T-cell (primary cell): Measurements from ENCODE around the gene TAMALIN. TPM values are rescaled to one million over a fixed set of nuclear protein-coding genes. Genes with fewer than 3 reads are reported as not detected.
"Not testable (repeated sequence)": the region's sequence is repeated elsewhere in the genome, so short reads cannot be mapped to it uniquely, and the experiment has no call there.

Source experiments
- ATAC-seq, 4 experiments: fragments of 200-7000 bp in 3 of 4; fragments of 150-1000 bp in 1 of 4; cut with Tn5 transposase; replicated peaks in 1 of 4; 1 replicate in 3 of 4; 2 replicates in 1 of 4; pipeline ENCODE4 v1.10.0; 2021; ENCODE audit warnings: moderate library complexity in 3 of 4, mild to moderate bottlenecking in 2 of 4, moderate number of reproducible peaks in 1 of 4
- CTCF ChIA-PET, 2 donors: fragments of 300-600 bp; sonication (Branson Sonifier 250); formaldehyde crosslinking; loops; one replicate each; lab custom pipeline; 2022; ENCODE audit warnings: antibody characterized with exemption in 2 of 2; lab: Charles Lee
- POLR2A ChIA-PET, 2 donors: fragments of 300-600 bp; sonication (Branson Sonifier 250); formaldehyde crosslinking; loops; one replicate each; lab custom pipeline; 2022; ENCODE audit warnings: antibody characterized with exemption in 2 of 2; lab: Charles Lee
- DNase-seq, 35 experiments: peaks; one replicate each; pipeline versions ENCODE4 v3.0.0 to v3.0.0-alpha.2; 2013 to 2023
- H3K27ac ChIP-seq: one replicate; pipeline ENCODE4 v1.5.1; 2013; ENCODE audit warnings: low read length
- H3K27me3 ChIP-seq, 2 experiments: replicated peaks in 1 of 2; 1 replicate in 1 of 2; 2 replicates in 1 of 2; pipeline versions ENCODE4 v1.6.1 to v1.7.0; 2013; ENCODE audit warnings: low read length in 1 of 2, mixed read lengths in 1 of 2; ENCODE audit not compliant: control insufficient read depth in 2 of 2, insufficient read depth in 2 of 2; ENCODE audit errors: extremely low read depth in 1 of 2
- H3K36me3 ChIP-seq, 2 donors: 1 replicate in 1 of 2; 2 replicates in 1 of 2; pipeline versions ENCODE4 v1.6.1 to v1.7.0; 2013; ENCODE audit warnings: low read length in 1 of 2; ENCODE audit not compliant: control insufficient read depth in 2 of 2, insufficient read depth in 1 of 2; ENCODE audit errors: extremely low read depth in 1 of 2
- H3K4me1 ChIP-seq, 2 experiments: 1 replicate in 1 of 2; 2 replicates in 1 of 2; pipeline versions ENCODE4 v1.6.1 to v1.7.0; 2013; ENCODE audit warnings: low read length in 2 of 2, mixed read lengths in 1 of 2; ENCODE audit not compliant: insufficient read depth in 2 of 2, control insufficient read depth in 1 of 2; ENCODE audit errors: extremely low read depth in 1 of 2
- H3K4me3 ChIP-seq, 2 donors: 1 replicate in 1 of 2; 2 replicates in 1 of 2; pipeline versions ENCODE4 v1.5.1 to v1.7.0; 2013; ENCODE audit warnings: mild to moderate bottlenecking in 2 of 2, low read length in 1 of 2, moderate library complexity in 1 of 2; ENCODE audit not compliant: control insufficient read depth in 1 of 2; ENCODE audit errors: extremely low read depth in 1 of 2
- H3K9me3 ChIP-seq: 2 replicates; pipeline ENCODE4 v1.7.0; 2013
- H3K27ac Mint-ChIP-seq, 2 donors: one replicate each; pipeline ENCODE4 v1.8.0; 2020 to 2021; ENCODE audit warnings: mild to moderate bottlenecking in 2 of 2, mixed read lengths in 2 of 2
- H3K27me3 Mint-ChIP-seq, 2 donors: one replicate each; pipeline ENCODE4 v1.8.0; 2021 to 2022; ENCODE audit warnings: mixed read lengths in 2 of 2
- H3K36me3 Mint-ChIP-seq: one replicate; pipeline ENCODE4 v1.8.0; 2021; ENCODE audit warnings: mixed read lengths
- H3K4me1 Mint-ChIP-seq, 3 donors: one replicate each; pipeline ENCODE4 v1.8.0; 2020 to 2022; ENCODE audit warnings: mixed read lengths in 3 of 3, mild to moderate bottlenecking in 1 of 3
- H3K4me3 Mint-ChIP-seq, 3 donors: one replicate each; pipeline ENCODE4 v1.8.0; 2020 to 2022; ENCODE audit warnings: mild to moderate bottlenecking in 3 of 3, mixed read lengths in 3 of 3, moderate library complexity in 3 of 3
- H3K9me3 Mint-ChIP-seq, 3 donors: one replicate each; pipeline ENCODE4 v1.8.0; 2020 to 2022; ENCODE audit warnings: mixed read lengths in 3 of 3
- WGBS: methylation state at CpG from one replicate; pipeline ENCODE4 v1.1.5; 2013; ENCODE audit warnings: missing lambda C conversion rate; ENCODE audit not compliant: insufficient coverage; 5-methylcytosine and 5-hydroxymethylcytosine counted together
- total RNA-seq, 35 experiments: library from RNA in 6 of 35; stranded (reverse) in 6 of 35; fragments of 120-200 nt in 1 of 35; gene quantifications; one replicate each; pipeline versions ENCODE4 v1.2.1 to v1.2.4 and lab custom pipeline; 2013 to 2026

Gene TAMALIN
- total RNA-seq, 5 donors from 2014 or later (not counting 1 experiment from before 2014, with no cell fraction given), result 31.7 to 480 (median 38.4) TPM

- peaks cover 65 to 76% (median 66%) of the 10 kb centered on the region in 3 donors for H3K4me1 Mint-ChIP-seq
- DNase-seq (no peak), ATAC-seq (no peak)
- H3K4me3 Mint-ChIP-seq, result peak overlapping the region in 1 of 3 donors; percentile 64
- ChIA-PET POLR2A (interaction anchor here in 1 of 2 donors (0.5 kb wide), 1 partner anchor 627 kb away, joined by 3 read pairs; no protein-coding TSS in a partner anchor), CTCF (interaction anchor here (0.8 to 1.0 kb wide), 4 partner anchors 9 to 52 kb away, joined by 3 read pairs; partner anchors contain the start of gene TAMALIN (in 1 of the 2))
- peaks cover 17% of the 10 kb centered on the region for H3K36me3 Mint-ChIP-seq
- H3K9me3 Mint-ChIP-seq, result no peaks in the 10 kb centered on the region
- no peaks in the 10 kb centered on the region for H3K27me3 Mint-ChIP-seq
- Histone ChIP-seq H3K27ac (no peak overlapping the region), H3K4me1 (peaks cover 54 to 67% of the 10 kb centered on the region in 2 experiments), H3K27me3 (no peaks in the 10 kb centered on the region), H3K4me3 (peak overlapping the region in 1 of 2 donors; percentile 40), H3K9me3 (no peaks in the 10 kb centered on the region), H3K36me3 (peaks cover 5 to 15% of the 10 kb centered on the region in 2 donors)
- 49% methylated on average over 4 of the region's 8 CpGs for WGBS
- peak overlapping the region; percentile 7 to 71 for H3K27ac Mint-ChIP-seq
Measured at GRCh38 chr12:51975196-51975595, 31.6 kb upstream of the TAMALIN start.

- no peak for DNase-seq
- ATAC-seq, result no peak
- Histone ChIP-seq H3K4me3 (no peak overlapping the region), H3K27me3 (no peaks in the 10 kb centered on the region), H3K9me3 (no peaks in the 10 kb centered on the region), H3K36me3 (peaks cover 9 to 24% of the 10 kb centered on the region in 2 donors), H3K27ac (no peak overlapping the region), H3K4me1 (peaks cover 51 to 54% of the 10 kb centered on the region in 2 experiments)
- Mint-ChIP-seq H3K27me3 (no peaks in the 10 kb centered on the region), H3K27ac (no peak overlapping the region), H3K36me3 (peaks cover 23% of the 10 kb centered on the region), H3K9me3 (no peaks in the 10 kb centered on the region), H3K4me1 (peaks cover 58 to 71% (median 60%) of the 10 kb centered on the region in 3 donors), H3K4me3 (no peak overlapping the region)
- CTCF ChIA-PET, result interaction anchor here in 1 of 2 donors (0.6 to 1.0 kb wide), 3 partner anchors 15 to 1010 kb away, joined by 3 to 8 read pairs (median 3); no protein-coding TSS in a partner anchor
- 100% methylated on average over 4 of the region's 10 CpGs for WGBS
- POLR2A ChIA-PET, result interaction anchor here (0.6 kb wide), 2 partner anchors 33 to 101 kb away, joined by 3 to 5 read pairs; no protein-coding TSS in a partner anchor
Measured at GRCh38 chr12:51976376-51977160, 30.2 kb upstream of the TAMALIN start.

GRCh38 chr12:51977320-51977753, 29.4 kb upstream of the TAMALIN start:
- Mint-ChIP-seq H3K27me3 (no peaks in the 10 kb centered on the region), H3K4me3 (no peak overlapping the region), H3K36me3 (peaks cover 29% of the 10 kb centered on the region), H3K4me1 (peaks cover 51 to 63% (median 52%) of the 10 kb centered on the region in 3 donors), H3K27ac (no peak overlapping the region), H3K9me3 (no peaks in the 10 kb centered on the region)
- Histone ChIP-seq H3K4me3 (no peak overlapping the region), H3K4me1 (peaks cover 45 to 49% of the 10 kb centered on the region in 2 experiments), H3K27me3 (no peaks in the 10 kb centered on the region), H3K27ac (no peak overlapping the region), H3K9me3 (no peaks in the 10 kb centered on the region), H3K36me3 (peaks cover 9 to 24% of the 10 kb centered on the region in 2 donors)
- POLR2A ChIA-PET, result interaction anchor here (0.6 to 0.7 kb wide), 4 partner anchors 101 to 579 kb away, joined by 5 to 10 read pairs (median 6); no protein-coding TSS in a partner anchor
- no peak for DNase-seq
- WGBS, result 89% methylated on average over 3 of the region's 8 CpGs
- CTCF ChIA-PET, result interaction anchor here (0.6 to 1.0 kb wide), 4 partner anchors 15 to 151 kb away, joined by 3 to 8 read pairs (median 6); no protein-coding TSS in a partner anchor
- ATAC-seq, result no peak

GRCh38 chr12:51979306-51979705, 27.4 kb upstream of the TAMALIN start:
- H3K36me3 Mint-ChIP-seq, result peaks cover 42% of the 10 kb centered on the region
- H3K27me3 ChIP-seq, DNase-seq, H3K27ac ChIP-seq, H3K27me3 Mint-ChIP-seq, H3K4me3 Mint-ChIP-seq, ATAC-seq, POLR2A ChIA-PET, H3K9me3 Mint-ChIP-seq, H3K27ac Mint-ChIP-seq, H3K9me3 ChIP-seq, H3K4me3 ChIP-seq: not testable (repeated sequence)
- 96% methylated on average over 3 of the region's 5 CpGs for WGBS
- H3K4me1 Mint-ChIP-seq, result peaks cover 31 to 43% (median 33%) of the 10 kb centered on the region in 3 donors
- CTCF ChIA-PET, result interaction anchor here (0.7 to 1.4 kb wide), 3 partner anchors 24 to 56 kb away, joined by 5 to 6 read pairs (median 5); no protein-coding TSS in a partner anchor
- Histone ChIP-seq H3K4me1 (peaks cover 27 to 29% of the 10 kb centered on the region in 2 experiments), H3K36me3 (peaks cover 15 to 29% of the 10 kb centered on the region in 2 donors)

GRCh38 chr12:51980051-51980808, 26.5 kb upstream of the TAMALIN start:
- POLR2A ChIA-PET, result interaction anchor here in 1 of 2 donors (0.5 kb wide), 1 partner anchor 1073 kb away, joined by 4 read pairs; no protein-coding TSS in a partner anchor
- ATAC-seq, result peak; percentile 97 to 98 (median 97)

More at GRCh38 chr12:51980051-51980808, 26.5 kb upstream of the TAMALIN start:
- H3K36me3 ChIP-seq, result peaks cover 17 to 37% of the 10 kb centered on the region in 2 donors
- H3K9me3 ChIP-seq, result no peaks in the 10 kb centered on the region
- peaks cover 18 to 21% of the 10 kb centered on the region in 2 experiments for H3K4me1 ChIP-seq
- no peaks in the 10 kb centered on the region for H3K27me3 ChIP-seq
- H3K4me3 Mint-ChIP-seq, result no peak overlapping the region
- whole genome bisulfite sequencing, result 100% methylated on average over 1 of the region's 7 CpGs
- H3K27me3 Mint-ChIP-seq, result no peaks in the 10 kb centered on the region
- H3K9me3 Mint-ChIP-seq, result no peaks in the 10 kb centered on the region
- H3K36me3 Mint-ChIP-seq, result peaks cover 44% of the 10 kb centered on the region
- H3K4me3 ChIP-seq, result no peak overlapping the region
- H3K27ac Mint-ChIP-seq, result peak overlapping the region; percentile 48 to 57
- H3K4me1 Mint-ChIP-seq, result peaks cover 22 to 34% (median 24%) of the 10 kb centered on the region in 3 donors
- CTCF ChIA-PET, result interaction anchor here (0.5 to 1.7 kb wide), 7 partner anchors 8 to 108 kb away, joined by 3 to 8 read pairs (median 4); no protein-coding TSS in a partner anchor
- peak; percentile 23 to 87 (median 57) for DNase-seq
- H3K27ac ChIP-seq, result no peak overlapping the region
